HG02678 (cell line): Measurements from ENCODE around the gene RABGAP1L.
"Not testable (repeated sequence)": the region's sequence is repeated elsewhere in the genome, so short reads cannot be mapped to it uniquely, and the experiment has no call there.

Experiments used
- ATAC-seq: cut with Tn5 transposase; IDR thresholded peaks from one replicate; pipeline ENCODE4 v1.9.1; 2021; ENCODE audit warnings: mild to moderate bottlenecking, moderate library complexity; ENCODE audit not compliant: unreplicated experiment

RABGAP1L gene

DNA sequence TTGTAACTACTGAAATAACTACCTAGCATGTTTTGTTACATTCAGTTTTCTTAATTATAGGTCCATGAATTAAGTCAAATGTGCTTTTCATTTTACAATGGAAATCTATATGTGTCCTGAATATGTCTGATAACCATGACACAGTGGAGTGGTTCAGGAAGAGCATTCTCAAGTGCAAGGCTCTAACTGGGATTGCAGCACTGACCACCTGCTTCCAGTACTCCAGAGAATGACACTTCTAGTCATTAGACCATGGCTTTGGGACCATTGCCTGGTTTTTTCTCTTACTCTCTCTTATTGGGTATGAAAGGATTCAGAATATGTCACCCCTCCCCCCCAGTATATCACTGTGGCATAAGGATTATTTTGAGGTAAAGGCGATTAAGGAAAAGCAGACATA is 635.5 kb downstream of the RABGAP1L start:
- no peak for ATAC-seq

DNA sequence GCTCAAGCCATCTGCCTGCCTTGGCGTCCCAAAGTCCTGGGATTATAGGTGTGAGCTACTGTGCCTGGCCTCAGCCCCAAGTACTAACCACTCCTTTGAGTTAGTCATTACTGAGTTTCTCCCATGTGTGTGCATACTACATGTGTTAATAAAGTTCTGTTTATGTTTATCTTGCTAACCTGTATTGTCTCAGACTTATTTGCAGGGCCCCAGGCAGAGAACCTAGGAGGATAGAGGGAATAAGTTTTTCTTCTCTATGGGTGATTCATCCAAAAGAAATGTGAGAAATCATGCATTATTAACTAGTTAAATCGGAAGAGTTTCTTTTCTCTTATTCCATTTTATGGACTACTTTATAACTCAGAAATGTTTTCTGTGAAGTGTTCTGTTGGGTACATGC is 636.5 kb downstream of the RABGAP1L start:
- ATAC-seq = no peak

GRCh38 chr1:174797398-174797797 is 638.1 kb downstream of the RABGAP1L start:
- no peak for ATAC-seq

GRCh38 chr1:174799136-174799479 is 639.8 kb downstream of the RABGAP1L start:
- peak; percentile 8 for ATAC-seq

DNA sequence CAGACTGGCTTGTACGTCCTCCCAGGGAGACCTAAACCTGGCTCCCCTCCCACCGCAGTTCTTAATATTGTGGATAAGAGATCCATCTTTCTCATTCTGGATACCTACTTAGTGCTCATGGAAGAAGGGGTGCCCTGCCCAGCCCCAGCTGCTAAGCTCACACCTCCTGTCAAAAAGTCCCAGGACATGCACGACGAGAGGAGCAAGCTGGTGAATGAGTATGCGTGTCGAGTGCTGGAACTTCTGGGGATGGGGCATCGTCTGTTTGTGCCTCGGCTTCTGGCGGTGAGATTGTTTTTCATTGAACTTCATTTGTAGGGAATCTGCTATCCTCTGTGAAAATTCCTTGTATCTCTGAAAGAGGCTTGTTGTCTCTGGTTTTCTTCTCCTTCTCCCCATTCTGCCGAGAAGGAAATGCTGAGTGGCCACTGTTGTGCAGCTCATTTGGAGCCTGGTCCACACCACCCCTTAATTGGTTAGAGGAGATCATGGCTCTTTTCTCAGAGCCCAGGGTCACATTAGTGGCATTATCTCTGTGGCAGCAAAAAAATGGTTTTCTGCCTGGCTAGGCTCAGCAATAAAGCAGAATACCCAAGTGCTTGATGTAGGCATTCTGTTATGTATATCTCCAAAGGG is 641.0 kb downstream of the RABGAP1L start:
- no peak for ATAC-seq

DNA sequence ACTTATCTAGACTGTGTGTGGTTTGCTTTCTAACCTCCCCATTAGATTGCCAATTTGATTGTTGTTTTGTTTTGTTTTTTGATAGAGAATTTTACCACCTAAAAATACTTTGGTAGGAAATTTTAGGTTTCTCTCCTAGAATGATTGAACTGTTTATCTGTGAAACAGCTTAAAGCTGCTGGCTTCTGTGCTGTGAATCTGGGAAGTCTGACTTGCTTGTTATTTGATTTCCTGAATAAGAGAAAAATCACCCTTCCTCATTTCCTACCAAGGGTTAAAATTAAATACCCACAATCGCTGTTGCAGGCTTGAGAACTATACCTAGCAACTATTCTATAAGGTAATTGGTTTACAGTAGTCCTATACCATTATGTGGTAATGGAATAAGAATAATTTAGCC is 641.6 kb downstream of the RABGAP1L start:
- ATAC-seq = no peak

DNA sequence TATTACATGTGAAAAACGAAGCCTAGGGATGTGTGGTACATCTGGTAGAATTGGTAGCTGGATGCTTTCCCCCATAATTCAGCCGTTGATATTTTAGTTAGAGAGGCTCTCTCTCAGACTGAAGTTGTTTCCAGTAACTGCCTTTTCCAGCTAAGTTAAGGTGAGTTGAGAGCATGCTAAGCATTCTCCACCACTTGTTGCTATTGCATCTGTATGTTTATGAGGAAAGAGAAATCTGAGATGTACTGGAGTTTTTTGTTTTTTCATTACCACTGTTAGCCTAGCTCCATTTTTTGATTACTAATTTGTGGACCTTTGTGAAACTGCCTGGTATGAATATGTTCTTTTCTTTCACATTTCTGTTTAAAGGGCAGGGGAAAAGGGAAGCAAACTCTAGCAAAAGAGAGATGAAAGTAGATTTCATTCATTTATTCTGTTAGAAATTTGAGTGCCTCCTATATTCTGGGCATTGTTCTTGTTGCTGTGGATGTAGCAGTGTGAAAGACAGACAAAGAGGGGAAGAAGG is 650.5 kb downstream of the RABGAP1L start:
- no peak for ATAC-seq

GRCh38 chr1:174812016-174812415 is 652.7 kb downstream of the RABGAP1L start:
- no peak for ATAC-seq

GRCh38 chr1:174812656-174813055 is 653.3 kb downstream of the RABGAP1L start:
- no peak for ATAC-seq

DNA sequence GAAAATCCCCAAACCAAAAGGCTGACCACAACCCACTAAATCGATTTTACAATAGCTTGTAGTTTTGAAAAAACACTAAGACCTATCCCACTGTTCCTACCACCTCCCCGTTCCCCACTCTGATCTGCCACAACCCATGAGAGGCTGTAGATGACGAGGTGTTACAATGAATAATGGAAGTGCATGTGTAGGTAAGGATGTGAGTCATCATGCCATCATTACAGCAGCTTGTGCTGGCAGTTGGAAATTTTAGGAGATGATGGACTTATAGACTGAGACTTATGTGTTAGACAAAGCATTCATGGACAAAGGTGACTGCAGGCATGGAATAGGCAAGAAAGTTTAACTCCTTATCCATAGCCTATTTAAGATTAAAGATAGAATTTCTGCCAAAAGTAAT is 655.7 kb downstream of the RABGAP1L start:
- peak; percentile 50 for ATAC-seq

- ATAC-seq = peak; percentile 55
Observed at GRCh38 chr1:174815474-174815908, 656.2 kb downstream of the RABGAP1L start.

GRCh38 chr1:174816621-174817020 is 657.3 kb downstream of the RABGAP1L start:
- not testable (repeated sequence) for ATAC-seq

DNA sequence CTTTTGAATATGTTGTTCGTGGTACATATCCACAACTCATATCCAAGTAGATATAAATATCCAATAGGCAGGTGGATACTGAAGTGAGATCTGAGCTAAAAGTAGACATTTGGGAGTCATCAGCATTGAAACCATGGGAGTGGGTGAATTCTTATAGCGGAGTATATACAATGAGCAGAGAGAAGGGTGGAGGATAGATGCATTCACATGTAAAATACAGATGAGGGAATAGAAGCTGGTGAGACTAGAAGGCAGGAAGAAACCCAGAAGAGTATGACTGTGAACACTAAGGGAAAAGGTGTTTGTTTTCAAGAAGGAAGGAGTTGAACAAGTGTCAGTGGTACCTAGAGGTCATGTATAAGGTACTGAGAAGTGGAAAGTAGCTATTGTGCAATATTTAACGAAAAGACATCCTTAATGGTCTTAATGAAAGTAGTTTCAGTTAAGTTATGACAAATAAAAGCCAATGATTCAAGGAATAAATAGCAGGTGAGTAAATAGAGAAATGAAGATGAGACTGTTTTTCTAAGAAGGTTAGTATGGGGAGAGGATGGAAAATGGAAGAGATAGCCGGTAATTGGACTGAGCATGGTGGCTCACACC is 658.8 kb downstream of the RABGAP1L start:
- no peak for ATAC-seq

DNA sequence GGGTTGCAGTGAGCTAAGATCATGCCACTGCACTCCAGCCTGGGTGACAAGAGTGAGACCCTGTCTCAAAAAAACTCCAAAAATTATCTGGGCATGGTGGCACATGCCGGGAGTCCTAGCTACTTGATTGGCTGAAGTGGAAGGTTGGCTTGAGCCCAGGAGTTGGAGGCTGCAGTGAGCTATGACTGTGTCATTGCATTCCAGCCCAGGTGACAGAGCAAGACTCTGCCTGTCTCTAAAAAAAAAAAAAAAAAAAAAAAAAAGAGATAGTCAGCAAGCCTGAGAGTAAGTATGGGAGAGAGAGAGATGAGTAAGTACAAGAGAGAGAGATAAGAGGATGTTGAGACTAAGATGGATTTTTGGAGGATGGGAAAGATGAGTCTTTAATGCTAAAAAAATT is 659.6 kb downstream of the RABGAP1L start:
- ATAC-seq = no peak

DNA sequence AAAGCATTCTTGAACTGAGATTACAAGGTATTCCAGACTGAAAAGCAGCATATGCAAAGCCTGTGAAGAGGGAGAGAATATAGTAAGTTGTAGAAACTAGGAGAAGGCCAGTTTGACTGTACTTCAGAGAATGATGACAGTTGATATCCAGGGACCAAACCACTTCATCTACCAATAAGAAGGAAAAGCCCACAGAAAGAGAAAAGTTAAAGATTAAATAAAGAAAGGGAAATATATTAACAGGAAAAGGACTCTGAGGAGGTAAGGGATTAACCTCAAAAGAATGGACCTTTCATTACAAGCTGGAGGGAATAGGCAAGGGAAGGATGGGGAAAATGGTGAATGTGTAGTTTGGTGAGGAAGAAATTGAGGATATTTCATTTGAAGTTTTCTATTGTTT is 660.3 kb downstream of the RABGAP1L start:
- no peak for ATAC-seq

DNA sequence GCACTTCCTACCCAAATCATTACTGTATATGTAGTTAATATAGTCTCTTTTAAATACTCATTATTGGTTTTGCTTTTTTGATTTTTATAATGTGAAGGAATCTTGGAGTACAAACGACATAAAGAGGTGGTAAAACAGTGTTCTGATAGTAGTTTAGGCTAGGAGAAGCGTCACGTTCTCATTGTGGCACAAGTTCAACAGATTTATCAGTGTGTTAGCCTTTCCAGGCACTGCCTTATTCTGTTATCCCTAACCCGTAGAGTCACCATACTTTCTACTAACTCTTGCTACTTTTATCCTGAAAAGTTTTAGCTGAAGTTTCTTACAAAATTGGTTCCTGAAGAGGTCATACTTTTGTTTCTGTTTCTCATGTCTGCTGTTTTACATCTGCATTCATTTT is 665.8 kb downstream of the RABGAP1L start:
- ATAC-seq = no peak

- ATAC-seq = no peak
Observed at GRCh38 chr1:174825806-174826205, 666.5 kb downstream of the RABGAP1L start.

- no peak for ATAC-seq
Observed at GRCh38 chr1:174828264-174828663, 668.9 kb downstream of the RABGAP1L start.

DNA sequence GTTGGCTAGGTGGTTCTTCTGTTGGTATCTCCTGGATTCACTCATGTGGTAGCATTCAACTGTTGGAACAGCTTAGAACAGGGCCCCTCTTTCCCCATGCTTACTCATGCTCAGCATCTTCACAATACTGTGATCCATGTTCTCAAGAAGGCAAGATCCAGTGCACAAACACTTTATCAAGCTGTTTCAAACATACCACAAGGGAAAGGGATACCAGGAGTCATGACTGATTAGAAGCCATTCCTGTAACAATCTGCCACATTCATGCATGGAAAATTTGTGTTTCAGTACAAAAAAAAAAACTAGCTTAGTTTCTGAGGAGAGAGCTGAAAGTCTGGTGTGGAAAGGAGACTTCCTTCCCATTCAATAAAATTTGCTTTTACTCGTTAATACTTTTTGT is 670.7 kb downstream of the RABGAP1L start:
- ATAC-seq = no peak

DNA sequence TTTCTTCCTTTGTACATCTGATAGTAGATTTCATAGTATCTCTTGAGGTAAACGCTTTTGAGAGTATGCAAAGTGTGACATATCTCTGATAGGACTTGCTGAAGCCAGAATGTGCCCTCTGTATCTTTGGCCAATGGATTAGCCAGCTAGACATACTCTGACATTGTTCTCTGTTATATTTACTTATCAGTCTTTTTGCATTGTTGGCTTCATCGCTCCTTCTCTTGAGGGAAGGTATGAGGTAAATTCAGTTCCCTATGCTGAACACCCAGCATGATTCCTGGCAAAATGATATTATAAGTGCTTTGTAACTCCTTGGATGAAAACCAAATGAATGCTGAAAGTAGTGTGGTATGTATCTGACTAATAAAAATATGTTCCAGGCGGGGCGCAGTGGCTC is 677.2 kb downstream of the RABGAP1L start:
- no peak for ATAC-seq

DNA sequence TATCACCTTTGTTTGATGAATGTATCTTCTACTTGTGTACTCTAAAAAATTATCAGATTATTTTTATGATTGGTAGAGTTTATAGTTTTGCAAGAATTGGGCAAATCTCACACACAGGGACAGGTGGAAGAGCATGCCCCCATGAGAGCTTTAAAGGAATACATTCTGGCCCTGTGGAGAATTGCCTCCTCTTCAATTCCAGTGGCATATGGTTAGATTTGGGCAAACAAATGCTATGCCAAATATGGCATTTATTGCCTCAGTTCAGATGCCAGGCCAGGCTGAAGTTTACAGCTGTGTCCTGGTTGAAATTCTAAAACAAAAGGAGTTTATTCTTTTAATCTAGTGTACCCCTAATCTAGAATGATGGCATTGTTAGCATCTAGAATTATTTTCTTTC is 678.1 kb downstream of the RABGAP1L start:
- no peak for ATAC-seq

DNA sequence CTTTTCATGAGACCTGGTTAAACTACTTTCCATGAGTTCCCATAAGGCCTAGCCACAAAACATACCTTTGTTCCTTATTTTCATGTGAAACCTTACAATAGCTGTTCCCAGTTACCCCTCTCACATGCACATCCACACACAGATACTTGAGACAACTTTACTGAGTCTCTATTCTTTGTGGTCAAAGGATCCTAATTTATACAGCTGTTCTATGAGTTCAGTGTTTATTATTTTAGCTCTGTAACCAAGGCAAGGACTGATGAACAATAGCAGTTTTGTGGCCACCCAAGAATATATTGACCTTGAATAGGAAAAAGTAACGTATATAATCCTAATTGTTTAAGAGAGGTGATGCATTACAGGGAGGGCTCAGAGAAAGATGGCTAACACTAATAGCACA is 679.9 kb downstream of the RABGAP1L start:
- ATAC-seq = no peak

DNA sequence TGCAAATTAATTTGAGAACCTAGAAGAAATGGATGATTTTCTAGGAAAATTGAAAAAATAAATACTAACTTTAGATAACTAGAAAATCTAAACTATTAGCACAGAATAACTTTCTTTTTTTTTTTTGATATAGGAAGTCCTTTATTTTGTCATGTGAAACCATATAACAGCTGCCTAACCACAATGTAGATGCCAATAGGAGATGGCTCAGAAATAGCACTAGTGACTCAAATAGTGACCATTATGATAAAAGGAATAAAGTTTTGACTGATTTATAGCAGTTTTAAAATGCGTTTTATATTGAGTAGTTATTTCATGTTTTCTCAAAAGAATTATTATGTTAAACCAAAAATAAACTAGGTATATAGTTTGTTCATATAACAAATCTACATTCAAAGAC is 682.4 kb downstream of the RABGAP1L start:
- no peak for ATAC-seq
